Activated CD4-positive, alpha-beta T cell treated with anti-CD3 and anti-CD28 coated beads for 1 hour (primary cell): ENCODE measurements around the gene PCDHGB7.
"Not testable (repeated sequence)": the region's sequence is repeated elsewhere in the genome, so short reads cannot be mapped to it uniquely, and the experiment has no call there.

Source experiments
- DNase-seq: peaks from one replicate; pipeline ENCODE4 v3.0.0-alpha.2; 2020

Gene PCDHGB7

DNA sequence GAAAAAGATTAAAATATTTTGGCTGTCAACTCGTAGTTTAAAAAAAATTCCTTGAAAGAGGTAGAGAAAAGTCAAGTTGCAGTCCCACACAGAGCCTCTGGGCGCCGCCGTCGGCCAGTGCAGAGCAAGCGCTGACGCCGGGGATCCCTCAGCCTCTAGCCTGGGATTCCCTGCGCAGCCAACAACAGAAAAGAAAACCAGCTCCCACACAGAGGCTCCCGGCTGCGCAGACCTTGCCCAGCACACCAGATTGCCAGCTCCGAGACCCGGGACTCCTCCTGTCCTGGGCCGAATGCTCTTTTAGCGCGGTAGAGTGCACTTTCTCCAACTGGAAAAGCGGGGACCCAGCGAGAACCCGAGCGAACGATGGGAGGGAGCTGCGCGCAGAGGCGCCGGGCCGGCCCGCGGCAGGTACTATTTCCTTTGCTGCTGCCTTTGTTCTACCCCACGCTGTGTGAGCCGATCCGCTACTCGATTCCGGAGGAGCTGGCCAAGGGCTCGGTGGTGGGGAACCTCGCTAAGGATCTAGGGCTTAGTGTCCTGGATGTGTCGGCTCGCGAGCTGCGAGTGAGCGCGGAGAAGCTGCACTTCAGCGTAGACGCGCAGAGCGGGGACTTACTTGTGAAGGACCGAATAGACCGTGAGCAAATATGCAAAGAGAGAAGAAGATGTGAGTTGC, at the start of gene PCDHGB7:
PCDHGB7 (plus strand) TSS at position 184 of the 679 bp plus-strand sequence; CDS start at position 367, 183 bp downstream.
- not testable (repeated sequence) for DNase-seq

DNA sequence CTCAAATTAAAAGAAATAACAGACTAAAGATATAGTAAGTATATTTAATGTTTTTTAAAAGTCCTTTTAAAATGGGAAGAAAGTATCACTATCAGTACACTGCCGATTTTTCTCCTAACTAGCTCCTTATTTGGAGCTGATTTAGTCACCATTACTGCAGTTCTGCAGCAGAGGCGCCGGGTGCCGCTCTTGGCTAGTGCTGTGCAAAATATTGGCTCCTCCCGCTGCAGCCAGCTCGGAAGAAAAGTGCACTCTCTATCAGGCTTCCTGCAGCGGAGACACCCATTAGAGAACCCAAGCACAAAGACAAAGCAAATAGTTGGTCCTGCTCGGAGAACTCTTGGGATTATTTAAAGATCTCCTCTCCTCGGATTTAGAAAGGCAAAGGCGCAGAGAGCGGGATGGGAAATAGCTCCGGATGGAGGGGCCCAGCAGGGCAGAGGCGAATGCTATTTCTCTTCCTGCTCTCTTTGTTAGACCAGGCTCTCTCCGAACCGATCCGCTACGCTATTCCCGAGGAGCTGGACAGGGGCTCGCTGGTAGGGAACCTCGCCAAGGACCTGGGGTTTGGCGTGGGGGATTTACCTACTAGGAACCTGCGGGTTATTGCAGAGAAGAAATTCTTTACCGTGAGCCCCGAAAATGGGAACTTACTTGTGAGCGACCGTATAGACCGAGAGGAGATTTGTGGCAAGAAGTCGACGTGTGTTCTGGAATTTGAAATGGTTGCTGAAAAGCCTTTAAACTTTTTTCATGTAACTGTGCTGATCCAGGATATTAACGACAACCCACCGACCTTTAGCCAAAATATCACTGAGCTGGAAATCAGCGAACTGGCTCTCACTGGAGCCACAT, 47.3 kb upstream of the PCDHGB7 start, which contains the start of gene PCDHGB3:
PCDHGB3 (plus strand) TSS at position 249 of the 855 bp plus-strand sequence; CDS start at position 402, 153 bp downstream.
- DNase-seq, result no peak

GRCh38 chr5:141371572-141372475, 45.7 kb upstream of the PCDHGB7 start:
- DNase-seq, result no peak

DNA sequence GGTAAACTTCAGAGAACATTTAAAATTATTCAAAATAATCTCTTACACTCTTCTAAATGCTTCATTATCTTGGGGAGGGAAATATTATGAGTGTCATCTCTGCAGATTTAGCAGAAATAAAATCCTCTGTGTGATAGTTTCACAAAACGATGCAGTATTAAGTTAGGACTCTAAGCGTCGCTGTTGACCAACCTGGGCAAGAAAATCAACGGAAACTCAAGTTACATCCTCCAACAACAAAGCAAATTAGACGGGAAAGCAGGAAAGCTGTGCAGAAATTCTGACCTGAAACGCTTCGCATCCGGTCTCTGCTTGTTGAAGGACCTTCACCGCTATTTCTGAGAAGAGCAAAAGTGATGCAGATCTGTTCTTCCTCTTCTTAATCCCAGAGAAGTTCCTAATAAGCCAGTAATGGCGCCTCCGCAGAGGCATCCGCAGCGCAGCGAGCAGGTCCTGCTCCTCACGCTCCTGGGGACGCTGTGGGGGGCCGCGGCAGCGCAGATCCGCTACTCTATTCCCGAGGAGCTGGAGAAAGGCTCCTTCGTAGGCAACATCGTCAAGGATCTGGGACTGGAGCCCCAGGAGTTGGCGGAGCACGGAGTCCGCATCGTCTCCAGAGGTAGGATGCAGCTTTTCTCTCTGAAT, 43.7 kb upstream of the PCDHGB7 start, which contains the start of gene PCDHGA6:
PCDHGA6 (plus strand) TSS at position 219 of the 645 bp plus-strand sequence; CDS start at position 412, 193 bp downstream.
- DNase-seq, result no peak

- no peak for DNase-seq
These were observed 42.9 kb upstream of the PCDHGB7 start for GRCh38 chr5:141374627-141375026.

DNA sequence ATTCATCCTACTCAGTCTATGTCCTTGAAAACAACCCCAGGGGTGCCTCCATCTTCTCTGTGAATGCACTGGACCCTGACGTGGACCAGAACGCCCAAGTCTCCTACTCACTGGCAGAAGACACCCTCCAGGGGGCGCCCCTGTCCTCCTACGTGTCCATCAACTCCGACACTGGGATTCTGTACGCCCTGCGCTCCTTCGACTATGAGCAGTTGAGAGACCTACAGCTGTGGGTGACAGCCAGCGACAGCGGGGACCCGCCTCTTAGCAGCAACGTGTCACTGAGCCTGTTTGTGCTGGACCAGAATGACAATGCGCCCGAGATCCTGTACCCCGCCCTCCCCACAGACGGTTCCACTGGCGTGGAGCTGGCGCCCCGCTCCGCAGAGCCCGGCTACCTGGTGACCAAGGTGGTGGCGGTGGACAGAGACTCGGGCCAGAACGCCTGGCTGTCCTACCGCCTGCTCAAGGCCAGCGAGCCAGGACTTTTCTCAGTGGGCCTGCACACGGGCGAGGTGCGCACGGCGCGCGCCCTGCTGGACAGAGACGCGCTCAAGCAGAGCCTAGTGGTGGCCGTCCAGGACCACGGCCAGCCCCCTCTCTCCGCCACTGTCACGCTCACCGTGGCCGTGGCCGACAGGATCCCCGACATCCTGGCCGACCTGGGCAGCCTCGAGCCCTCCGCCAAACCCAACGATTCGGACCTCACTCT, 41.9 kb upstream of the PCDHGB7 start:
- not testable (repeated sequence) for DNase-seq

GRCh38 chr5:141382469-141383294, 34.8 kb upstream of the PCDHGB7 start, which contains the start of gene PCDHGA7:
PCDHGA7 (plus strand) TSS chr5:141382742; CDS start chr5:141382900, 158 bp downstream.
- DNase-seq, result no peak

DNA sequence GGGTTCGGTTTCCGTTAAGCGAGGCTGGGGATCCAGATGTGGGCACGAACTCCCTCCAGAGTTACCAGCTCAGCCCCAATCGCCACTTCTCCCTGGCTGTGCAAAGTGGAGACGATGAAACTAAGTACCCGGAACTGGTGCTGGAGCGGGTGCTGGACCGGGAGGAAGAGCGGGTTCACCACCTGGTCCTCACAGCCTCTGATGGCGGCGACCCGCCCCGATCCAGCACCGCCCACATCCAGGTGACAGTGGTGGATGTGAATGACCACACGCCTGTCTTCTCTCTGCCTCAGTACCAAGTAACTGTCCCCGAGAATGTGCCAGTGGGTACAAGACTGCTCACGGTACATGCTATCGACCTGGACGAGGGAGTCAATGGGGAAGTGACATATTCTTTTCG, 34.1 kb upstream of the PCDHGB7 start:
- no peak for DNase-seq

GRCh38 chr5:141384471-141385267, 32.8 kb upstream of the PCDHGB7 start:
- no peak for DNase-seq

DNA sequence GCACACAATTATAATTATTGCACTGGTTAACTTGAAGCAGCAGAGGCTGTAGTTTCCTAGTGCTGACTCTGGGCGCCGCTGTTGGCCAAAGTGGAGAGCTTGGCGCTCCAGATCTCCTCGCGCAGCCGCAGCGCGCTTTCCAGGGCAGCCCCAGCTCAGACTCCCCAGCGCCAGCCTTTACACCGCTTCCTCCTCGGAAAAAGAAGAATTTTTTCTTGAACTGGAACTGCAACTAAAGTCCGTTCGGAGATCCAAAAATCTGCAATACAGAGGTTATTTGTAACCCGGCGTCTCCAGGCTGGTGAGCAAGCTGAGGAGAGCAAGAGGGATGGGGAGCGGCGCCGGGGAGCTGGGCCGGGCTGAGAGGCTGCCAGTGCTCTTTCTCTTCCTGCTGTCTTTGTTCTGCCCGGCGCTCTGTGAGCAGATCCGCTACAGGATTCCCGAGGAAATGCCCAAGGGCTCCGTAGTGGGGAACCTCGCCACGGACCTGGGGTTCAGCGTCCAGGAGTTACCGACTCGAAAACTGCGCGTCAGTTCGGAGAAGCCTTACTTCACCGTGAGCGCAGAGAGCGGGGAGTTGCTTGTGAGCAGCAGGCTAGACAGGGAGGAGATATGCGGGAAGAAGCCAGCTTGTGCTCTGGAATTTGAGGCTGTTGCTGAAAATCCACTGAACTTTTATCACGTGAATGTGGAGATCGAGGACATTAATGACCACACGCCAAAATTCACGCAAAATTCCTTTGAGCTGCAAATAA, 29.7 kb upstream of the PCDHGB7 start, which contains the start of gene PCDHGB4:
PCDHGB4 (plus strand) TSS at position 142 of the 755 bp plus-strand sequence; CDS start at position 329, 187 bp downstream.
- DNase-seq, result not testable (repeated sequence)

DNA sequence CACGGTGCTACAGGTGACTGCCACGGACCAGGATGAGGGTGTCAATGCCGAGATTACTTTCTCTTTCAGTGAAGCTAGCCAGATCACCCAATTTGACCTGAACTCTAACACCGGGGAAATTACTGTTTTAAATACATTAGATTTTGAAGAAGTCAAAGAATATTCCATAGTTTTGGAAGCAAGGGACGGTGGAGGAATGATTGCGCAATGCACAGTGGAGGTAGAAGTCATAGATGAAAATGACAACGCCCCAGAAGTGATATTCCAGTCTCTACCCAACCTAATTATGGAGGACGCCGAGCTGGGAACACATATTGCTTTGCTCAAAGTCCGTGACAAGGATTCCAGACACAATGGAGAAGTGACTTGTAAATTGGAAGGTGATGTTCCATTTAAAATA, 28.8 kb upstream of the PCDHGB7 start:
- no peak for DNase-seq

DNA sequence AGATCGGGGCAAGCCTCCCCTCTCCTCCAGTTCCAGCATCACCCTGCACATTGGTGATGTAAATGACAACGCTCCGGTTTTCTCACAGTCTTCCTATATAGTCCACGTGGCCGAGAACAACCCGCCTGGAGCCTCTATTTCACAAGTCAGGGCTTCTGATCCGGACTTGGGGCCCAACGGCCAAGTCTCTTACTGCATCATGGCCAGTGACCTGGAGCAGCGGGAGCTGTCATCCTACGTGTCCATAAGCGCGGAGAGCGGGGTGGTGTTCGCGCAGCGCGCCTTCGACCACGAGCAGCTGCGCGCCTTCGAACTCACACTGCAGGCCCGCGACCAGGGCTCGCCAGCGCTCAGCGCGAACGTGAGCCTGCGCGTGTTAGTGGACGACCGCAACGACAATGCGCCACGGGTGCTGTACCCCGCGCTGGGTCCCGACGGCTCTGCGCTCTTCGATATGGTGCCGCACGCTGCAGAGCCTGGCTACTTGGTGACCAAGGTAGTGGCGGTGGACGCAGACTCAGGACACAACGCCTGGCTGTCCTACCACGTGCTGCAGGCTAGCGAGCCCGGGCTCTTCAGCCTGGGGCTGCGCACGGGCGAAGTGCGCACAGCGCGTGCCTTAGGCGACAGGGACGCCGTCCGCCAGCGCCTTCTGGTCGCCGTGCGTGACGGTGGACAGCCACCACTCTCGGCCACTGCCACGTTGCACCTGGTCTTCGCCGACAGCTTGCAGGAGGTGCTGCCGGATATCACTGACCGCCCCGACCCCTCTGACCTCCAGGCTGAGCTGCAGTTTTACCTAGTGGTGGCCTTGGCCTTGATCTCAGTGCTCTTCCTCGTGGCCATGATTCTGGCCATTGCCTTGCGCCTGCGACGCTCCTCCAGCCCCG, 28.1 kb upstream of the PCDHGB7 start:
- DNase-seq, result no peak

- no peak for DNase-seq
These were observed 24.9 kb upstream of the PCDHGB7 start, which contains the start of gene PCDHGA8 for GRCh38 chr5:141392429-141393198. PCDHGA8 (plus strand) TSS chr5:141392633; CDS start chr5:141392814, 181 bp downstream.

DNA sequence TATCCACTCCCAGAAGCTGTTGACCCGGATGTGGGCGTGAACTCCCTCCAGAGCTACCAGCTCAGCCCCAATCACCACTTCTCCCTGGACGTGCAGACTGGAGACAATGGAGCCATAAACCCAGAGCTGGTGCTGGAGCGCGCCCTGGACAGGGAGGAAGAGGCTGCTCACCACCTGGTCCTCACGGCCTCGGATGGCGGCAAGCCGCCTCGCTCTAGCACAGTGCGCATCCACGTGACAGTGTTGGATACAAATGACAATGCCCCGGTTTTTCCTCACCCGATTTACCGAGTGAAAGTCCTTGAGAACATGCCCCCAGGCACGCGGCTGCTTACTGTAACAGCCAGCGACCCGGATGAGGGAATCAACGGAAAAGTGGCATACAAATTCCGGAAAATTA, 24.2 kb upstream of the PCDHGB7 start:
- DNase-seq, result no peak

GRCh38 chr5:141394401-141395187, 22.9 kb upstream of the PCDHGB7 start:
- not testable (repeated sequence) for DNase-seq
